Measurements from ENCODE around the gene ST6GALNAC4. TPM values are rescaled to one million over a fixed set of nuclear protein-coding genes. Genes with fewer than 3 reads are reported as not detected.

ST6GALNAC4 gene
- total and polyA plus RNA-seq, 4 donors, result 24.6 to 96.2 (median 55.0) TPM

DNA sequence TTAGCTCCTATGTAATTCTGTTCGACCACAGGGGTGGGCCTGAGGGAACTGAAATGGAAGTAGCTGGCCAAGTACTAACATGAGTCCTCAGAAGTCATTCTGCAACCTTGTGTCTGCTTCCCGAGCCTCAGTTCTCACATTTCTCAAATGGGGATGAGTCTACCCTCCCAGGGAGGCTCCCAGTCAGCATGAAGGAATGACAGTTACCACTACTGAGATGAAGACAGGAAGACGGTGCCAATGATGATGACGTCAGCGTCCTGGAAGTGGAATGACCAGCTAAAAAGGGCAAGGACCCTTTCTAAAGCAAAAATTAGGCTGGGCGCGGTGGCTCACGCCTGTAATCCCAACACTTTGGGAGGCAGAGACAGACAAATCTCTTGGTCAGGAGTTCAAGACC, 6.9 kb upstream of the ST6GALNAC4 start:
- ATAC-seq (ENCODE audit: insufficient read depth, low FRiP score) (no peak), DNase-seq (no peak)
- 78 to 87% methylated on average over 8 of the region's 8 CpGs for WGBS, 2 donors
- Histone ChIP-seq H3K4me1 (ENCODE audit: control insufficient read depth in 5 of 5, insufficient read depth in 5 of 5, low read length in 5 of 5) (peaks cover 0 to 12% (median 2%) of the 10 kb centered on the region in 5 donors), H3K4me3 (no peak overlapping the region), H3K27me3 (ENCODE audit: control insufficient read depth in 3 of 3, insufficient read depth in 3 of 3, low read length in 2 of 3) (peaks cover 0 to 26% (median 14%) of the 10 kb centered on the region in 3 donors), H3K36me3 (ENCODE audit: control insufficient read depth in 4 of 4, insufficient read depth in 4 of 4, low read length in 4 of 4) (no peaks in the 10 kb centered on the region), H3K27ac (ENCODE audit: low read depth in 1 of 2, low read length in 1 of 2) (no peak overlapping the region), H3K9ac (ENCODE audit: insufficient read depth in 1 of 2, low read length in 2 of 2) (no peak overlapping the region), H3K9me3 (ENCODE audit: control insufficient read depth in 4 of 4, insufficient read depth in 3 of 4, low read length in 3 of 4) (no peaks in the 10 kb centered on the region)
- no peak for TF ChIP-seq CTCF (IDR thresholded peaks at IDR 0.05; ENCODE audit: control extremely low read depth, extremely low read depth)

DNA sequence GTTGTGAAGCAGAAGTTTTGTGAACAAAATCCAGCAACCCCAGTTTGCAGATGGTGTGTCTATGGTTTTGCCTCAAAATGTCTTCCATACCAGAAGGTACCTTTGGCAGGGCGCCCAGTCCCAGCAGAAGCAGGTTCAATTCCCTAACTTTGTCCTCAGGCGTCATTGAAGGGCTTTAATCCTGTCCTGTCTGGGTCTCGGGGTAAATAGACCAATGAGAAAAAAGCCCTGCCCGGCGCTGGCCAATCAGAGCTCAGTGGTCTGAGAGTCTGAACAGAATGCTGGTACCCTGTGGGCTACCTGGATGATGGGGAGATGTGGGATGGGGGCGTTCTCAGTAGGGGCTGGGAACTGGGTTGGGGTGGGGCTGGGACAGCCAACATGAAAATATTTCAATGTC, 6.2 kb upstream of the ST6GALNAC4 start:
- H3K4me1 ChIP-seq (ENCODE audit: control insufficient read depth in 5 of 5, insufficient read depth in 5 of 5, low read length in 5 of 5), result peaks cover under 1 to 11% (median 3%) of the 10 kb centered on the region in 5 donors
- no peak for TF ChIP-seq CTCF (IDR thresholded peaks at IDR 0.05; ENCODE audit: control extremely low read depth, extremely low read depth)
- H3K4me3 ChIP-seq, result no peak overlapping the region
- ATAC-seq (ENCODE audit: insufficient read depth, low FRiP score) (no peak), DNase-seq (no peak)
- H3K27me3 ChIP-seq (ENCODE audit: control insufficient read depth in 3 of 3, insufficient read depth in 3 of 3, low read length in 2 of 3), result peaks cover 0 to 22% (median 14%) of the 10 kb centered on the region in 3 donors
- H3K9me3 ChIP-seq (ENCODE audit: control insufficient read depth in 4 of 4, insufficient read depth in 3 of 4, low read length in 3 of 4), result no peaks in the 10 kb centered on the region
- H3K9ac ChIP-seq (ENCODE audit: insufficient read depth in 1 of 2, low read length in 2 of 2), result no peak overlapping the region
- no peak overlapping the region for H3K27ac ChIP-seq (ENCODE audit: low read depth in 1 of 2, low read length in 1 of 2)
- 68 to 76% methylated on average over 6 of the region's 6 CpGs for WGBS, 2 donors
- H3K36me3 ChIP-seq (ENCODE audit: control insufficient read depth in 4 of 4, insufficient read depth in 4 of 4, low read length in 4 of 4), result no peaks in the 10 kb centered on the region

GRCh38 chr9:127921557-127922120, 4.8 kb upstream of the ST6GALNAC4 start:
- no peaks in the 10 kb centered on the region for H3K9me3 ChIP-seq (ENCODE audit: control insufficient read depth in 4 of 4, insufficient read depth in 3 of 4, low read length in 3 of 4)
- DNase-seq, result peak; percentile 58 to 70 (median 67)
- no peak overlapping the region for H3K9ac ChIP-seq (ENCODE audit: insufficient read depth in 1 of 2, low read length in 2 of 2)
- H3K36me3 ChIP-seq (ENCODE audit: control insufficient read depth in 4 of 4, insufficient read depth in 4 of 4, low read length in 4 of 4), result no peaks in the 10 kb centered on the region
- WGBS, 2 donors, result 10 to 13% methylated on average over 45 of the region's 45 CpGs
- peak; percentile 96 for TF ChIP-seq CTCF (IDR thresholded peaks at IDR 0.05; ENCODE audit: control extremely low read depth, extremely low read depth)
- H3K27ac ChIP-seq (ENCODE audit: low read depth in 1 of 2, low read length in 1 of 2), result no peak overlapping the region
- H3K4me3 ChIP-seq, result no peak overlapping the region
- peaks cover 0 to 11% (median 8%) of the 10 kb centered on the region in 3 donors for H3K27me3 ChIP-seq (ENCODE audit: control insufficient read depth in 3 of 3, insufficient read depth in 3 of 3, low read length in 2 of 3)
- peaks cover 0 to 5% (median 4%) of the 10 kb centered on the region in 5 donors for H3K4me1 ChIP-seq (ENCODE audit: control insufficient read depth in 5 of 5, insufficient read depth in 5 of 5, low read length in 5 of 5)
- ATAC-seq (ENCODE audit: insufficient read depth, low FRiP score), result peak; percentile 29

GRCh38 chr9:127920794-127921193, 4.0 kb upstream of the ST6GALNAC4 start:
- Histone ChIP-seq H3K27ac (ENCODE audit: low read depth in 1 of 2, low read length in 1 of 2) (no peak overlapping the region), H3K9me3 (ENCODE audit: control insufficient read depth in 4 of 4, insufficient read depth in 3 of 4, low read length in 3 of 4) (no peaks in the 10 kb centered on the region), H3K4me1 (ENCODE audit: control insufficient read depth in 5 of 5, insufficient read depth in 5 of 5, low read length in 5 of 5) (peaks cover 2 to 13% (median 5%) of the 10 kb centered on the region in 5 donors), H3K27me3 (ENCODE audit: control insufficient read depth in 3 of 3, insufficient read depth in 3 of 3, low read length in 2 of 3) (peaks cover 0 to 3% (median 2%) of the 10 kb centered on the region in 3 donors), H3K36me3 (ENCODE audit: control insufficient read depth in 4 of 4, insufficient read depth in 4 of 4, low read length in 4 of 4) (no peaks in the 10 kb centered on the region), H3K9ac (ENCODE audit: insufficient read depth in 1 of 2, low read length in 2 of 2) (no peak overlapping the region), H3K4me3 (no peak overlapping the region)
- ATAC-seq (ENCODE audit: insufficient read depth, low FRiP score) (no peak), DNase-seq (no peak)
- no peak for TF ChIP-seq CTCF (IDR thresholded peaks at IDR 0.05; ENCODE audit: control extremely low read depth, extremely low read depth)
- 91 to 94% methylated on average over 7 of the region's 7 CpGs for WGBS, 2 donors

Measured in lung (tissue), 12 donors.